ENCODE data around the gene TMEM97.

The TMEM97 gene

GRCh38 chr17:28372945-28373274, 53.9 kb downstream of the TMEM97 start:
- no peak overlapping the region for H3K27ac ChIP-seq (ENCODE audit: poor library complexity, severe bottlenecking)
- H3K4me1 ChIP-seq (ENCODE audit: insufficient read depth, poor library complexity, severe bottlenecking), result peaks cover 6% of the 10 kb centered on the region
- ATAC-seq (ENCODE audit: low read depth) (no peak), DNase-seq (ENCODE audit: low spot score) (no peak)
- TF ChIP-seq CTCF (IDR thresholded peaks at IDR 0.05; ENCODE audit: poor library complexity, severe bottlenecking), result no peak
- no peak overlapping the region for H3K4me3 ChIP-seq (ENCODE audit: severe bottlenecking)
- no peaks in the 10 kb centered on the region for H3K9me3 ChIP-seq (ENCODE audit: severe bottlenecking)
- H3K36me3 ChIP-seq (ENCODE audit: low read depth), result no peaks in the 10 kb centered on the region
- no peaks in the 10 kb centered on the region for H3K27me3 ChIP-seq (ENCODE audit: insufficient read depth, poor library complexity, severe bottlenecking)

Data from RWPE2 (cell line).